DND-41 (cell line): Measurements from ENCODE around the gene TGM4.

Source experiments
- EZH2 ChIP-seq: IDR thresholded peaks from 3 replicates; pipeline ENCODE4 v1.6.1; 2012; ENCODE audit warnings: borderline replicate concordance, low read depth, mild to moderate bottlenecking, moderate library complexity, low read length, inconsistent platforms; ENCODE audit not compliant: severe bottlenecking
- TF ChIP-seq, protein P1 (sequence below): IDR thresholded peaks from 2 replicates; pipeline ENCODE4 v1.5.1; 2012; ENCODE audit warnings: borderline replicate concordance, low read length, moderate library complexity, mild to moderate bottlenecking; ENCODE audit not compliant: poor library complexity, severe bottlenecking; ENCODE audit errors: extremely low read depth

DNA sequence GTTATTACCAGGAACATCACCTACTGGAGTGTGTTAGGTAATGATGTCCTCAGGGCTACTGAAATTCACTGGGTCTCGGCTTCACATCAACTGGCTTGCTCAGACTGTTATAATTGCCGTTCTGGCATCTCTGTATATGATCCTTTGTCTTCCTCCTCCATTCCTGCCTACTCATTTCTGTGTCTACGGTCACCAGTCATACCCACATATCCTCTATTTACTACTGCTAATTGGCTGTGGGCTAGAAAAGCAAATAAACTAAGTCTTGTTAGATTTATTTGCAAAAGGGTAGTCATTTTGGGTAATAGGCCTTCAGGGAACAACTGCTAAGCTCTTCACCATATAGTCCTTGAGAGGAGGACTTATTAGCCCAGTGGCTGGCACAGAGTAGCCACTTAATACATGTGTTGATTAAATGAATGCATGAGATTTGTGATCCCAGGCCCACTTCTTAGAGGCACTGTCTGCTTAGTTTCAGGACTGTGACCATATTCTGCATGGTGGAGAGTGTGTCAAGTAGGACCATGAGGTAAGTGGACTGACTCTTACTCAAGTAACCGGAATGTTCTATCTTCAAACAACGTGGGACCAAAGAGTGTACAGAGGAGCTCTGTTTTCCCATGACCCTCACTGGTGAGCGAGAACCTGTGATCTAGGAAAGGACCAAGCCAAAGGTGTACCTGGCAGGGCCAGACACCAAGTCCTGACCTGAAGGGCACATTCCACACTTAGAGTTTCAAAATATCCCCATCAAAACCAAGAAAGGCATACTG is 88.4 kb downstream of the TGM4 start:
- TF ChIP-seq, protein P1, sequence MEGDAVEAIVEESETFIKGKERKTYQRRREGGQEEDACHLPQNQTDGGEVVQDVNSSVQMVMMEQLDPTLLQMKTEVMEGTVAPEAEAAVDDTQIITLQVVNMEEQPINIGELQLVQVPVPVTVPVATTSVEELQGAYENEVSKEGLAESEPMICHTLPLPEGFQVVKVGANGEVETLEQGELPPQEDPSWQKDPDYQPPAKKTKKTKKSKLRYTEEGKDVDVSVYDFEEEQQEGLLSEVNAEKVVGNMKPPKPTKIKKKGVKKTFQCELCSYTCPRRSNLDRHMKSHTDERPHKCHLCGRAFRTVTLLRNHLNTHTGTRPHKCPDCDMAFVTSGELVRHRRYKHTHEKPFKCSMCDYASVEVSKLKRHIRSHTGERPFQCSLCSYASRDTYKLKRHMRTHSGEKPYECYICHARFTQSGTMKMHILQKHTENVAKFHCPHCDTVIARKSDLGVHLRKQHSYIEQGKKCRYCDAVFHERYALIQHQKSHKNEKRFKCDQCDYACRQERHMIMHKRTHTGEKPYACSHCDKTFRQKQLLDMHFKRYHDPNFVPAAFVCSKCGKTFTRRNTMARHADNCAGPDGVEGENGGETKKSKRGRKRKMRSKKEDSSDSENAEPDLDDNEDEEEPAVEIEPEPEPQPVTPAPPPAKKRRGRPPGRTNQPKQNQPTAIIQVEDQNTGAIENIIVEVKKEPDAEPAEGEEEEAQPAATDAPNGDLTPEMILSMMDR = no peak
- no peak for TF ChIP-seq EZH2
